Suprapubic skin (tissue), 4 donors: ENCODE results near the gene NEUROG1. TPM values are rescaled to one million over a fixed set of nuclear protein-coding genes. Genes with fewer than 3 reads are reported as not detected.

Experiments
- DNase-seq, 2 donors: peaks; one replicate each; pipeline ENCODE4 v3.0.0-alpha.2; 2019; ENCODE audit warnings: low spot score in 2 of 2
- H3K27ac ChIP-seq: fragments of 200-600 bp; sonication (generic); one replicate; pipeline ENCODE4 v1.5.1; 2019
- H3K27me3 ChIP-seq: fragments of 200-600 bp; sonication (generic); one replicate; pipeline ENCODE4 v1.5.1; 2019
- H3K36me3 ChIP-seq: fragments of 200-600 bp; sonication (generic); one replicate; pipeline ENCODE4 v1.5.1; 2019
- H3K4me1 ChIP-seq: fragments of 200-600 bp; sonication (generic); one replicate; pipeline ENCODE4 v1.5.1; 2019
- H3K4me3 ChIP-seq: fragments of 200-600 bp; sonication (generic); one replicate; pipeline ENCODE4 v1.5.1; 2019; ENCODE audit warnings: mild to moderate bottlenecking
- H3K9me3 ChIP-seq: fragments of 200-600 bp; sonication (generic); one replicate; pipeline ENCODE4 v1.5.1; 2019
- CTCF ChIP-seq, 2 donors: fragments of 200-600 bp in 1 of 2; fragments of 450-650 bp in 1 of 2; sonication (generic) in 1 of 2; IDR thresholded peaks; one replicate each; pipeline ENCODE4 v1.5.1; 2016 to 2019; ENCODE audit warnings: antibody characterized with exemption in 2 of 2, mild to moderate bottlenecking in 1 of 2, moderate library complexity in 1 of 2
- EP300 ChIP-seq: sonication (generic); formaldehyde crosslinking; IDR thresholded peaks from one replicate; pipeline ENCODE4 v1.6.1; 2017; ENCODE audit warnings: antibody characterized with exemption
- POLR2A ChIP-seq, 2 donors: fragments of 450-650 bp; IDR thresholded peaks; one replicate each; pipeline ENCODE4 v1.6.1; 2017; ENCODE audit warnings: antibody characterized with exemption in 2 of 2, mild to moderate bottlenecking in 2 of 2, moderate library complexity in 2 of 2
- POLR2AphosphoS5 ChIP-seq, 3 donors: sonication (generic); formaldehyde crosslinking; IDR thresholded peaks; one replicate each; pipeline ENCODE4 v1.6.1; 2017; ENCODE audit warnings: antibody characterized with exemption in 3 of 3
- WGBS: methylation state at CpG from one replicate; pipeline ENCODE4 v1.1.5; 2018; 5-methylcytosine and 5-hydroxymethylcytosine counted together
- total RNA-seq, 4 donors: library from RNA; depleted of rRNA; stranded (reverse); fragments of >200 nt; gene quantifications; one replicate each; pipeline ENCODE4 v1.1.0, GENCODE V29; 2016

Gene NEUROG1
- total RNA-seq, 4 donors from 2014 or later = not detected

DNA sequence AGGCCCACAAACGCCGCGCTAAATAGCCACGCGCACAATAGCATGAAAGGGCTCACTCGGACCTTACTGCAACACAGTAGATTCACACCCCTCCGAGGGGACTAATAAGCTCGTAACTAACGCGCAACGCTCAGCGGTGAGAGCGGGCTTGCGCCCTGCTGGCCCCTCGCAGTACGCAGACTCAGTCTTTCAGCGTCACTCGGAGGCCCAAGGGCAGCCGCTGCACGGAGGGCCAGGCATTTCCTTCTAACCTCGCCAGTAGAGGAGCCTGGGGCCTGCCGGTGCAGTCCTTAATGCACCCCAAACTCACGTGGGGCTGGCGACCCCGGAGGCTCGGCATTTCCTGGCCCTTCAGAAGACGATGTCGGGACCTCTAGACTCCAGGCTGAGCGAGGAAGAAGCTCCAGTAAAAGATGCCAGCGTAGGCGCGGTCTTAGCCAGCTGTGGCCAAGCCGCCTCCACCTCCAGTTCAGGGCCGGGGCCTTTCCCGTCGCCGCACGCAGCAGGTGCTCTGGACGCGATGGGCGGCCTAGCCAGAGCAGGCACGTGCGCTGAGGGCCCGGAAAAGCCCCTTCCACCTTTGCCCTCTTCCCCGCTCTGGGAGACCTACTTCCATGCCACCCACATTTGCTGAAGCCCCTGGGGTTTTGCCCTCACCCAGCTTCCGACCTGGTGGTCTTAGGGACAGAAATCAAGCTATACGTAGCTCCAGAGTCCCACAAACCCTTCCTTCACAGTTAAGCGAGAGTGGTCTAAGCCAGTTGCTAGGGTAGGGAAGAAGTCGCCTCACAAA lies 45.3 kb downstream of the NEUROG1 start:
- H3K27me3 ChIP-seq = peaks cover 43% of the 10 kb centered on the region

DNA sequence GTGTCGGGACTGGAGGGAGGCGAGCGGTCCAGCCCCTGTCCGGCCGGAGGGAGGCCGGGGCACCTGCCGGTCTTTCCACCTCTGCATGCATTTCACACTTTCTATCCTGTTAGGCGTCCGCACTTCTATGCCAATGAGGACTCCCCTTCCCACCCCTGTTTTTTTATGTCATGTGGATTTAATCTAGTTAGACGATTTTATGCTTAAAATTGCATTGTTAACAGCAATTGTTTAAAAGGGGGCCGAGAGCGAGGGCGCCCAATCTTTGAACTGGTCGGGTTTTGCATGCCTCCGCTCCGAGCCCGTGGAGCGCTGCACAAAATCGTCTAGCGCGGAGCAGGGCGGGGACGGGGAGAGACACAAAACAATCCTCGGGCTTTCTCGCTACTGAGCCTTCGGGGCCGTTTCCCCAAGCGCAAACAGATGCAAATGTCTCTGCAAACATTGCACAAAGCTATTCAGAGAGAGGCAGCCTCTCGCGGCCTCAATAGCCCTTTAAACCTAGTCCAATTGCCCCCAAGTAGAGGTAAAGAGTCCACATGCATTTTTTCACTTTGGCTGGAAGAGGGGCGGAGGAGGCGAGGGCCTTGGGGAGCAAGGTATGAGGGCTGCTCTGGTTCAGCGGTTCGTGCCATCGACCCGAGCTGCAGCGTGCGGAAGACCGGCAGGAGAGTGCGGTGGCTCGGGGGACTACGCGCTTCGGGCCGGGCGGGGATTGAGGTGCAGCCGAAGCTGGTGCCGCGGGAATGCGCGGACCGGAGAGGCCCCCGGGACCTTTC lies 46.1 kb downstream of the NEUROG1 start:
- Histone ChIP-seq H3K4me3 (peak overlapping the region; percentile 46), H3K27ac (no peak overlapping the region), H3K9me3 (no peaks in the 10 kb centered on the region), H3K4me1 (peaks cover 51% of the 10 kb centered on the region), H3K36me3 (no peaks in the 10 kb centered on the region), H3K27me3 (peaks cover 43% of the 10 kb centered on the region)
- 44% methylated on average over 48 of the region's 53 CpGs for WGBS
- TF ChIP-seq CTCF (IDR thresholded peaks at IDR 0.05) = no peak
- no peak for TF ChIP-seq EP300
- TF ChIP-seq POLR2AphosphoS5 (IDR thresholded peaks at IDR 0.05) = no peak
- TF ChIP-seq POLR2A (IDR thresholded peaks at IDR 0.05) = no peak
- no peak for DNase-seq

More for the DNA sequence above, 45.3 kb downstream of the NEUROG1 start:
- H3K27ac ChIP-seq = no peak overlapping the region
- H3K36me3 ChIP-seq = no peaks in the 10 kb centered on the region
- H3K4me3 ChIP-seq = peak overlapping the region; percentile 46
- TF ChIP-seq EP300 (no peak), POLR2A (IDR thresholded peaks at IDR 0.05) (no peak), POLR2AphosphoS5 (IDR thresholded peaks at IDR 0.05) (no peak), CTCF (IDR thresholded peaks at IDR 0.05) (no peak)
- 63% methylated on average over 26 of the region's 49 CpGs for WGBS
- DNase-seq = no peak
- peaks cover 51% of the 10 kb centered on the region for H3K4me1 ChIP-seq
- H3K9me3 ChIP-seq = no peaks in the 10 kb centered on the region

- peaks cover 43% of the 10 kb centered on the region for H3K27me3 ChIP-seq
- TF ChIP-seq CTCF (IDR thresholded peaks at IDR 0.05) (no peak), POLR2AphosphoS5 (IDR thresholded peaks at IDR 0.05) (no peak), POLR2A (IDR thresholded peaks at IDR 0.05) (no peak), EP300 (no peak)
- no peak for DNase-seq
- H3K27ac ChIP-seq = no peak overlapping the region
- H3K4me3 ChIP-seq = peak overlapping the region; percentile 46
- H3K36me3 ChIP-seq = no peaks in the 10 kb centered on the region
- H3K4me1 ChIP-seq = peaks cover 44% of the 10 kb centered on the region
- WGBS = under 1% methylated on average over 19 of the region's 44 CpGs
- H3K9me3 ChIP-seq = no peaks in the 10 kb centered on the region
Observed at GRCh38 chr5:135488727-135489465, 46.9 kb downstream of the NEUROG1 start.

GRCh38 chr5:135487839-135488514 lies 47.8 kb downstream of the NEUROG1 start:
- no peak overlapping the region for H3K4me3 ChIP-seq
- WGBS = 62% methylated on average over 11 of the region's 11 CpGs
- no peaks in the 10 kb centered on the region for H3K9me3 ChIP-seq
- no peaks in the 10 kb centered on the region for H3K36me3 ChIP-seq
- no peak overlapping the region for H3K27ac ChIP-seq
- H3K4me1 ChIP-seq = peaks cover 35% of the 10 kb centered on the region
- no peak for DNase-seq
- TF ChIP-seq POLR2AphosphoS5 (IDR thresholded peaks at IDR 0.05) (no peak), POLR2A (IDR thresholded peaks at IDR 0.05) (no peak), EP300 (no peak), CTCF (IDR thresholded peaks at IDR 0.05) (no peak)
- H3K27me3 ChIP-seq = peaks cover 43% of the 10 kb centered on the region
